Fibroblast of lung (primary cell): ENCODE results near the gene PLOD3. TPM values are rescaled to one million over a fixed set of nuclear protein-coding genes. Genes with fewer than 3 reads are reported as not detected.
"Not testable (repeated sequence)": the region's sequence is repeated elsewhere in the genome, so short reads cannot be mapped to it uniquely, and the experiment has no call there.

ENCODE experiments used
- DNase-seq, 2 donors: peaks; one replicate each; pipeline versions ENCODE4 v3.0.0 to v3.0.0-alpha.2; 2010; ENCODE audit warnings: low read depth in 2 of 2
- H2AFZ ChIP-seq: 2 replicates; pipeline ENCODE4 v1.5.1; 2012; ENCODE audit warnings: low read length, control low read depth, inconsistent platforms
- H3K27ac ChIP-seq: 2 replicates; pipeline ENCODE4 v1.5.1; 2011; ENCODE audit warnings: low read length, control low read depth; ENCODE audit not compliant: insufficient read depth
- H3K27me3 ChIP-seq: 2 replicates; pipeline ENCODE4 v1.5.1; 2011; ENCODE audit warnings: mild to moderate bottlenecking, low read length; ENCODE audit not compliant: control insufficient read depth, insufficient read depth
- H3K36me3 ChIP-seq: 2 replicates; pipeline ENCODE4 v1.5.1; 2011; ENCODE audit warnings: low read length; ENCODE audit not compliant: control insufficient read depth, insufficient read depth
- H3K4me1 ChIP-seq: 2 replicates; pipeline ENCODE4 v1.5.1; 2011; ENCODE audit warnings: low read length; ENCODE audit not compliant: control insufficient read depth, insufficient read depth; ENCODE audit errors: extremely low read depth
- H3K4me2 ChIP-seq: 2 replicates; pipeline ENCODE4 v1.5.1; 2011; ENCODE audit warnings: low read length, control low read depth; ENCODE audit not compliant: insufficient read depth; ENCODE audit errors: extremely low read depth
- H3K4me3 ChIP-seq, 4 experiments: fragments of 200-600 bp in 1 of 4; sonication (generic) in 1 of 4; replicated peaks in 1 of 4; 2 replicates each; pipeline ENCODE4 v1.5.1; 2011 to 2016; ENCODE audit warnings: low read length in 4 of 4, low read depth in 3 of 4, mild to moderate bottlenecking in 3 of 4, control low read depth in 2 of 4, inconsistent platforms in 1 of 4, mixed read lengths in 1 of 4; ENCODE audit not compliant: insufficient read depth in 1 of 4; ENCODE audit errors: control extremely low read depth in 1 of 4
- H3K79me2 ChIP-seq: 2 replicates; pipeline ENCODE4 v1.5.1; 2012; ENCODE audit warnings: mild to moderate bottlenecking, low read length, inconsistent platforms; ENCODE audit not compliant: control insufficient read depth, insufficient read depth
- H3K9ac ChIP-seq: 2 replicates; pipeline ENCODE4 v1.5.1; 2011; ENCODE audit warnings: mild to moderate bottlenecking, low read length, control low read depth; ENCODE audit not compliant: insufficient read depth
- H3K9me3 ChIP-seq: 2 replicates; pipeline ENCODE4 v1.5.1; 2012; ENCODE audit warnings: low read depth, low read length; ENCODE audit not compliant: control insufficient read depth, insufficient read depth
- H4K20me1 ChIP-seq: 2 replicates; pipeline ENCODE4 v1.5.1; 2011; ENCODE audit warnings: low read length; ENCODE audit not compliant: control insufficient read depth, insufficient read depth; ENCODE audit errors: extremely low read depth
- EZH2 ChIP-seq: IDR thresholded peaks from 2 replicates; pipeline ENCODE4 v1.5.1; 2012; ENCODE audit warnings: low read length, control low read depth, mild to moderate bottlenecking; ENCODE audit errors: missing control alignments
- polyA minus RNA-seq: library from RNA; depleted of rRNA, polyadenylated mRNA; stranded (reverse); fragments of >200 nt; gene quantifications from 2 replicates; pipeline ENCODE4 v1.2.3, GENCODE V29; 2011; ENCODE audit warnings: low replicate concordance
- polyA plus RNA-seq, 2 donors: library from polyadenylated mRNA; depleted of rRNA in 1 of 2; stranded (reverse) in 1 of 2; unstranded in 1 of 2; fragments of >200 nt; gene quantifications; 2 replicates each; pipeline ENCODE4 v1.2.1, GENCODE V29; 2011 to 2012; ENCODE audit warnings: missing spikeins in 1 of 2
- total RNA-seq: library from RNA; depleted of rRNA; stranded (reverse); fragments of >200 nt; gene quantifications from 2 replicates; pipeline ENCODE4 v1.2.1, GENCODE V29; 2014
- TF ChIP-seq, protein P1 (sequence below), 2 donors: IDR thresholded peaks in 1 of 2; conservative IDR thresholded peaks in 1 of 2; 1 replicate in 1 of 2; 2 replicates in 1 of 2; pipeline ENCODE4 v1.5.1; 2011 to 2012; ENCODE audit warnings: low read length in 2 of 2, control low read depth in 1 of 2, inconsistent platforms in 1 of 2, low read depth in 1 of 2, mild to moderate bottlenecking in 1 of 2

The PLOD3 gene, protein sequence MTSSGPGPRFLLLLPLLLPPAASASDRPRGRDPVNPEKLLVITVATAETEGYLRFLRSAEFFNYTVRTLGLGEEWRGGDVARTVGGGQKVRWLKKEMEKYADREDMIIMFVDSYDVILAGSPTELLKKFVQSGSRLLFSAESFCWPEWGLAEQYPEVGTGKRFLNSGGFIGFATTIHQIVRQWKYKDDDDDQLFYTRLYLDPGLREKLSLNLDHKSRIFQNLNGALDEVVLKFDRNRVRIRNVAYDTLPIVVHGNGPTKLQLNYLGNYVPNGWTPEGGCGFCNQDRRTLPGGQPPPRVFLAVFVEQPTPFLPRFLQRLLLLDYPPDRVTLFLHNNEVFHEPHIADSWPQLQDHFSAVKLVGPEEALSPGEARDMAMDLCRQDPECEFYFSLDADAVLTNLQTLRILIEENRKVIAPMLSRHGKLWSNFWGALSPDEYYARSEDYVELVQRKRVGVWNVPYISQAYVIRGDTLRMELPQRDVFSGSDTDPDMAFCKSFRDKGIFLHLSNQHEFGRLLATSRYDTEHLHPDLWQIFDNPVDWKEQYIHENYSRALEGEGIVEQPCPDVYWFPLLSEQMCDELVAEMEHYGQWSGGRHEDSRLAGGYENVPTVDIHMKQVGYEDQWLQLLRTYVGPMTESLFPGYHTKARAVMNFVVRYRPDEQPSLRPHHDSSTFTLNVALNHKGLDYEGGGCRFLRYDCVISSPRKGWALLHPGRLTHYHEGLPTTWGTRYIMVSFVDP
- total RNA-seq (52.4 and 89.0 TPM in 2 replicates), polyA plus RNA-seq (86.0 and 106 TPM in 2 replicates), polyA minus RNA-seq (163 and 209 TPM in 2 replicates)
- polyA plus RNA-seq (2012) = 106 and 144 TPM in 2 replicates

DNA sequence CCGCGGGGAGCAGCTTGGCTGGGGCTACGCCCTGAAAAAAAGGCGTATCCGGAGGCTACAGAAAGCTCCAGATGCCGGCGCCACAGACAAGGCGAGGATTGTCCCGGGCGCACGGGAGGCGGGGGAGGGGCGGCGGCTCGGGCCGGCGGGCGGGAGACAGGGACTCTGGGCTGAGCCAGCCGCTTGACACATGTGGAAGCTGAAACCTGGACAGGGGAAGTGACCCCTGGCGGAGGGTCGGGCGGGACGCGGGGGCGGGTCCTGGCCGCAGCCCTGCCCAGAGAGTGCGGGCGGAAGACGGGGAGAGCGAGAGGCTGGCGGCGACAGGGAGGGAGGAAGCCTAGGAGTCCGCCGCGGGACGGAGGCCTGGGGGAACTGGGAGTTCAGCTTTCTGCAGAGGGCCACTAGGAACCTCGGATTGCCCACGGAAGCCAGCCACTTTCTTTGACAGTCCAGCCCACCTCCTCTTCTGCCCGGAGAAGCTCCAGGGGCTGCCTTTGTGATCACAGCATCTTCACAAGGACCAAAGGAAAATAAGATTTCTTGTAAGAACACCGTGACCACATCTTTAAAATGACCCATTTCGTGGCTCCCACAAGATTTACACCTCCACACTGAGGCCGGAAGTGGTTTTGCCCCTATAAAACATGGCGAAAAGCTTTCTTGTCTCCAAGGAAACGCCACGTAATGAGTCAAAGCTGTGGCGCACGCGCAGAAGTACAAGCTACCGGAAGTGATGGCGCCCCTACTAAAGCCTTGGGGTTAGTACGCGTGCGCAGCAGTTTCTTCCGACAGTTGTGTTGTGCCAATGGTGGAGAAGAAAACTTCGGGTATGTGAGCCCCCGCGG, at the start of gene PLOD3, which contains the start of gene ZNHIT1:
PLOD3 (minus strand) TSS at position 194 of the 848 bp plus-strand sequence. CDS start 307 bp downstream, outside the sequence.
ZNHIT1 (plus strand) TSS at position 778 of the 848 bp plus-strand sequence; CDS start at position 809, 31 bp downstream.
- Histone ChIP-seq H3K9ac (peak within 1 kb of the TSS; percentile 82), H3K4me2 (peak within 1 kb of the TSS; percentile 97), H3K27ac (peak within 1 kb of the TSS; percentile 98), H3K27me3 (no peaks in the 10 kb centered on the region), H3K36me3 (peaks cover 16% of the 10 kb centered on the region), H3K4me1 (peaks cover 10% of the 10 kb centered on the region), H2AFZ (peak within 1 kb of the TSS; percentile 96), H4K20me1 (no peaks in the 10 kb centered on the region), H3K79me2 (peaks cover 33% of the 10 kb centered on the region), H3K9me3 (no peaks in the 10 kb centered on the region), H3K4me3 (peak within 1 kb of the TSS; percentile 88 to 98 (median 94))
- no peak for TF ChIP-seq EZH2
- TF ChIP-seq, protein P1, sequence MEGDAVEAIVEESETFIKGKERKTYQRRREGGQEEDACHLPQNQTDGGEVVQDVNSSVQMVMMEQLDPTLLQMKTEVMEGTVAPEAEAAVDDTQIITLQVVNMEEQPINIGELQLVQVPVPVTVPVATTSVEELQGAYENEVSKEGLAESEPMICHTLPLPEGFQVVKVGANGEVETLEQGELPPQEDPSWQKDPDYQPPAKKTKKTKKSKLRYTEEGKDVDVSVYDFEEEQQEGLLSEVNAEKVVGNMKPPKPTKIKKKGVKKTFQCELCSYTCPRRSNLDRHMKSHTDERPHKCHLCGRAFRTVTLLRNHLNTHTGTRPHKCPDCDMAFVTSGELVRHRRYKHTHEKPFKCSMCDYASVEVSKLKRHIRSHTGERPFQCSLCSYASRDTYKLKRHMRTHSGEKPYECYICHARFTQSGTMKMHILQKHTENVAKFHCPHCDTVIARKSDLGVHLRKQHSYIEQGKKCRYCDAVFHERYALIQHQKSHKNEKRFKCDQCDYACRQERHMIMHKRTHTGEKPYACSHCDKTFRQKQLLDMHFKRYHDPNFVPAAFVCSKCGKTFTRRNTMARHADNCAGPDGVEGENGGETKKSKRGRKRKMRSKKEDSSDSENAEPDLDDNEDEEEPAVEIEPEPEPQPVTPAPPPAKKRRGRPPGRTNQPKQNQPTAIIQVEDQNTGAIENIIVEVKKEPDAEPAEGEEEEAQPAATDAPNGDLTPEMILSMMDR (conservative IDR thresholded peaks at IDR 0.05 in 1 of 2, IDR thresholded peaks at IDR 0.05 in 1 of 2; ENCODE audit: low read depth in 1 of 2, low read length in 2 of 2) = no peak
- peak; percentile 93 to 98 for DNase-seq

DNA sequence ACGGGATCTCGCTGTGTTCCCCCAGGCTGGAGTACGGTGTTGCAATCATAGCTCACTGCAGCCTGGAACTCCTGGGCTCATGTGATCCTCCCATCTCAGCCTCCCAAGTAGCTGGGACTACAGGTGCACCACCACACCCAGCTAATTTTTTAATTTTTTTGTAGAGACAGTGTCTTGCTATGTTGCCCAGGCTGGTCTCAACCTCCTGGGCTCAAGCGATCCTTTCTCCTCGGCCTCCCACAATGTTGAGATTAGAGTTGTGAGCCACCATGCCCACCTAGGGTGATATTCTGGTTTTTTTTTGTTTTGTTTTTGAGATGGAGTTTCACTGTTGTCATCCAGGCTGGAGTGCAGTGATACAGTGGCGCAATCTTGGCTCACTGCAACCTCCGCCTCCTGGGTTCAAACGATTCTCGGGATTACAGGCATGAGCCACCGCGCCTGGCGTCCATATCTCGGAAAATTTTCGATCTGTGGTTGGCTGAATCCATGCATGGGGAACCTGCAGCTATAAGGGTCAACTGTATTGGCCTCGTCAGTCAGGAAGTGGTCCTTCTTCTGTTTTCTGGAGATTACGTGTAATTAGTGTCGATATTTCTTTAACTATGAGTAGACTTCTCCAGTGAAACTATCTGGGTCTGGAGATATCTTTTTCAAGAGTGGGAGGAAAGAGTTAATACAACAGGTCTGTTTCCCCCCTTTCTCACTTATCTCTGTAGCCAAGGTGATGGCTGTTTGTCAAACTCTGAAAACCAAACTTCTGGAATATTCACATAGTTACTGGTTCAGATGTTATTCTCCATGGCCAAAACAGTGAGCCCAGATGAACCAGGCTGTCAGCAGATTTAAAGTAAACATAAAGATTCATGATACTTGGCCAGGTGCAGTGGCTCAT, 48.5 kb upstream of the PLOD3 start:
- H2AFZ ChIP-seq = no peak overlapping the region
- H3K79me2 ChIP-seq = no peaks in the 10 kb centered on the region
- no peak overlapping the region for H3K27ac ChIP-seq
- TF ChIP-seq, protein P1 (conservative IDR thresholded peaks at IDR 0.05 in 1 of 2, IDR thresholded peaks at IDR 0.05 in 1 of 2; ENCODE audit: low read depth in 1 of 2, low read length in 2 of 2) = no peak
- TF ChIP-seq EZH2 = no peak
- H3K4me1 ChIP-seq = no peaks in the 10 kb centered on the region
- H3K27me3 ChIP-seq = no peaks in the 10 kb centered on the region
- no peak for DNase-seq
- H3K9ac ChIP-seq = no peak overlapping the region
- no peaks in the 10 kb centered on the region for H3K36me3 ChIP-seq
- H4K20me1 ChIP-seq = no peaks in the 10 kb centered on the region
- no peaks in the 10 kb centered on the region for H3K9me3 ChIP-seq
- H3K4me2 ChIP-seq = no peak overlapping the region
- H3K4me3 ChIP-seq = no peak overlapping the region

DNA sequence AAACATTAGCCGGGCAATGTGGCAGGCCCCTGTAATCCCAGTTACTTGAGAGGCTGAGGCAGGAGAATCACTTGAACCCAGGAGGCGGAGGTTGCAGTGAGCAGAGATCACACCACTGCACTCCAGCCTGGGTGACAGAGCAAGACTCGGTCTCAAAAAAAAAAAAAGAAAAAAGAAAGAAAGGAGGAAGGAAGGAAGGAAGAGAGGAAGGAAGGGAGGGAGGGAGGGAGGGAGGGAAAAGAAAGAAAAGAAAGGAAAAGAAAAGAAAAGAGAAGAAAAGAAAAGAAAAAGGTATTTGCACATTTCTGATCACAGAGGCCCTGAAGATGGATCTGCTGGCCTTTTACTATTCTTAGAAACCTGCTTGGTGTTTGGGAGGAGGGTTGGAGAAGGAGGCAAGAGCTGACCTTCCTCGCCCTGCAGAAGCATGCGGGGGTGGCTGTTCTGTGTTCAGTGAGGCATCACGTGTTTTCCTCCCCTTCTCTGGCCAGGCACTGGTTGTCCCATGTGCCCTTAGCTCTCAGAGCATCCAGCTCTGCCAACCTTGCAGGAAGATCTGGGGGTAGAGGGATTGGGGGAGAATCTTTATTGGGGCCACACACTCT, 46.8 kb upstream of the PLOD3 start:
- not testable (repeated sequence) for H3K36me3 ChIP-seq, H3K4me2 ChIP-seq, H3K9ac ChIP-seq, H3K4me1 ChIP-seq, H3K27me3 ChIP-seq, H4K20me1 ChIP-seq, H3K79me2 ChIP-seq, H3K4me3 ChIP-seq, H3K9me3 ChIP-seq, H3K27ac ChIP-seq, H2AFZ ChIP-seq, DNase-seq
